Sigmoid colon (tissue), 4 donors: ENCODE results near the gene BNC1.
"Not testable (repeated sequence)": the region's sequence is repeated elsewhere in the genome, so short reads cannot be mapped to it uniquely, and the experiment has no call there.

Source experiments
- CTCF ChIP-seq, 4 experiments: fragments of 450-650 bp in 3 of 4; fragments of 200-600 bp in 1 of 4; IDR thresholded peaks; one replicate each; pipeline ENCODE4 v1.5.1; 2016 to 2019; ENCODE audit warnings: antibody characterized with exemption in 4 of 4, mild to moderate bottlenecking in 3 of 4, moderate library complexity in 2 of 4
- POLR2A ChIP-seq, 2 donors: fragments of 450-650 bp; IDR thresholded peaks; one replicate each; pipeline ENCODE4 v1.6.1; 2016; ENCODE audit warnings: antibody characterized with exemption in 2 of 2, mild to moderate bottlenecking in 2 of 2, moderate library complexity in 2 of 2
- POLR2AphosphoS5 ChIP-seq, 4 donors: sonication (generic); formaldehyde crosslinking; IDR thresholded peaks; one replicate each; pipeline ENCODE4 v1.6.1; 2017; ENCODE audit warnings: antibody characterized with exemption in 4 of 4

- TF ChIP-seq POLR2AphosphoS5, POLR2A, CTCF (IDR thresholded peaks at IDR 0.05): not testable (repeated sequence)
Measured at GRCh38 chr15:83221781-83222180, 62.7 kb downstream of the BNC1 start.
